HepG2 (cell line): ENCODE data around the gene ZBED1. TPM values are rescaled to one million over a fixed set of nuclear protein-coding genes. Genes with fewer than 3 reads are reported as not detected.

Experiments used
- ATF3 ChIP-seq: sonication (generic); formaldehyde crosslinking; IDR thresholded peaks from 2 replicates; pipeline ENCODE4 v1.4.0; 2020; ENCODE audit warnings: missing genetic modification reagents
- DZIP1 ChIP-seq: sonication (generic); formaldehyde crosslinking; IDR thresholded peaks from 2 replicates; pipeline ENCODE4 v1.5.0; 2020; ENCODE audit warnings: mild to moderate bottlenecking, missing genetic modification reagents
- HDAC1 ChIP-seq: sonication (generic); formaldehyde crosslinking; IDR thresholded peaks from 2 replicates; pipeline ENCODE4 v1.5.1; 2020; ENCODE audit warnings: mild to moderate bottlenecking, missing genetic modification reagents
- KMT2B ChIP-seq: IDR thresholded peaks from 2 replicates; pipeline ENCODE4 v1.6.1; 2016; ENCODE audit warnings: missing genetic modification reagents, missing compliant biosample characterization
- TERF1 ChIP-seq: sonication (generic); formaldehyde crosslinking; IDR thresholded peaks from 2 replicates; pipeline ENCODE4 v1.8.0; 2022; ENCODE audit warnings: mild to moderate bottlenecking, missing genetic modification reagents, moderate library complexity
- ZBTB3 ChIP-seq: sonication (generic); formaldehyde crosslinking; IDR thresholded peaks from 2 replicates; pipeline ENCODE4 v1.4.0; 2020; ENCODE audit warnings: low read depth, mild to moderate bottlenecking, moderate library complexity, missing genetic modification reagents, borderline replicate concordance
- ZBTB40 ChIP-seq, 2 experiments: fragments of 450-650 bp in 1 of 2; sonication (generic) in 1 of 2; formaldehyde crosslinking in 1 of 2; IDR thresholded peaks; 2 replicates each; pipeline versions ENCODE4 v1.6.1 to v1.8.0; 2016 to 2022; ENCODE audit warnings: antibody characterized with exemption in 1 of 2, mild to moderate bottlenecking in 1 of 2, missing genetic modification reagents in 1 of 2
- ZNF609 ChIP-seq: sonication (generic); formaldehyde crosslinking; IDR thresholded peaks from 2 replicates; pipeline ENCODE4 v1.4.0; 2020; ENCODE audit warnings: mild to moderate bottlenecking, missing genetic modification reagents, borderline replicate concordance
- polyA plus RNA-seq, 8 experiments: library from polyadenylated mRNA; depleted of rRNA in 3 of 8; stranded (reverse) in 7 of 8; unstranded in 1 of 8; fragments of >200 nt; fragmentation: Illumina TruSeq in 4 of 8; extraction: Trizol in 4 of 8; gene quantifications; 2 replicates each; pipeline versions ENCODE4 v1.2.1 to v1.2.3, GENCODE V29; 2011 to 2016; ENCODE audit warnings: low read depth in 4 of 8, missing spikeins in 1 of 8, mixed read lengths in 1 of 8; ENCODE audit not compliant: insufficient read depth in 1 of 8
- total RNA-seq, 5 experiments: library from RNA; depleted of rRNA; stranded (reverse); fragments of >200 nt; fragmentation: Illumina TruSeq; extraction: Trizol; gene quantifications; 2 replicates each; pipeline ENCODE4 v1.2.3, GENCODE V29; 2016; ENCODE audit warnings: low read depth in 1 of 5

The ZBED1 gene
- total and polyA plus RNA-seq, 2 of the 13 experiments (the other 11 are each of a cell fraction or from before 2014, with no cell fraction given): 20.0 to 29.8 TPM

GRCh38 chrX:2497961-2498780 lies 2.6 kb downstream of the ZBED1 start (continued):
- TF ChIP-seq ZBTB40 (IDR thresholded peaks at IDR 0.05): no peak
- no peak for TF ChIP-seq ZBTB40 (CRISPR knock-in tag; IDR thresholded peaks at IDR 0.05)
- no peak for TF ChIP-seq ZBTB3 (CRISPR knock-in tag)
- TF ChIP-seq HDAC1 (CRISPR knock-in tag): no peak
- no peak for TF ChIP-seq KMT2B (CRISPR knock-in tag)
- peak; percentile 70; the same call in 1 of the 2 replicates for TF ChIP-seq ATF3
- TF ChIP-seq TERF1: no peak
- TF ChIP-seq DZIP1 (CRISPR knock-in tag): no peak
- TF ChIP-seq ZNF609 (CRISPR knock-in tag): peak; percentile 47; the same call in 1 of the 2 replicates
